Measurements from ENCODE around the gene MYNN.

Gene MYNN

DNA sequence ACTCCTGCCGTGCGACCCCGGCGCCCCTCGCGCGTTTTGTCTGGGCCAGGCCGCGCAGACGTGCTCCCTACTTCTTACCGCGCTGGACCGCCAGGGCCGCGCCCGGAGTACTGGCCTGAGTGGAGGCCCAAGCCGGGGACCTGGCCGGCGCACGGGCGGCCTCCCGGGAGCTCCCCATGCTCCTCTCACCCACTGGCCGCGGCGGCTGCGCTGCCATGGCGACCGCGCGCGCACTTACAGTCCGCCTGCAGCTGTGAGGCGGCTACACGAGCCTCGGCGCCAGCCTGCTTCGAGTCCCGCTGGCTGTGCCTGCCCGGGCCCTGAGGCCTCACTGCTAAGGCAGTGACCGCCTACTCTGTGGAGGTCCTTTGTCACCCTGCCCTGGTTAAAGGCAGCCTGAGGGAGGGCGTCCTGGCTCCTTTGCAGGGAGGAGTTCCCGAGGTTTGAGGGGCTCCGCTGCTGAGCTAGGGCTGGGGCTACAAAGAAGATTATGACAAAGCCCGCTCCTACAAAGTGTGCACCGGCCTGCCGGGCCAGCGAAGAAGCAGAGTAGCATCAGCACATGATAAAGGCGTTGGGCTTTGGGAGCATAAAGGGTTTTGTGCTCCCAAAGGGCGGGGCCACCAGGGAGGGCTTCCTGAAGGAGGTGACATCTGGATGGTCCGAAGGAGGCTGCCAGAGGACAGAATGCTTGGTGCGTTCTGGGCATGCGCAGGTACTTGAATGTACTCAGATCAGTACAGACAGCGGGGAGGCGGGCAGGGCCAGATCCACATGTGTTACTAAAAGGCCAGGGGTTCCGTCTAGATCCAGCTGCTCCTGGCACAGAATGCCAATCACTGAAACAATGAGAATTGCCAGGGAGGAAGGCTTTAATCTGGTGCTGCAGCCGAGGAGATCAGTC is 39.4 kb downstream of the MYNN start, which contains the start of the genes LRRC34 and LRRIQ4:
Gene LRRC34, minus strand, starts transcription at position 573 of the 904 bp plus-strand sequence. Its CDS starts 356 bp downstream, at position 217.
Gene LRRIQ4, plus strand, starts transcription at position 539 of the 904 bp plus-strand sequence. CDS start 9,052 bp downstream, outside the sequence.
- H3K27ac ChIP-seq (ENCODE audit: low read length, poor library complexity, severe bottlenecking), result no peak within 1 kb of the TSS
- H3K27me3 ChIP-seq (ENCODE audit: control insufficient read depth in 1 of 2, insufficient read depth in 1 of 2, low read length in 2 of 2), result no peaks in the 10 kb centered on the region
- peaks cover 7% of the 10 kb centered on the region for H3K9me3 ChIP-seq (ENCODE audit: control insufficient read depth, low read length)
- peak within 1 kb of the TSS; percentile 96 for H2BK15ac ChIP-seq (ENCODE audit: low read depth, poor library complexity, severe bottlenecking)
- peak within 1 kb of the TSS; percentile 98 for H2AFZ ChIP-seq (ENCODE audit: low read depth, low read length)
- H3K14ac ChIP-seq (ENCODE audit: low read length in 2 of 2), result peak within 1 kb of the TSS in 1 of 2 experiments; percentile 99
- peak within 1 kb of the TSS; percentile 97 to 100 for H3K18ac ChIP-seq (ENCODE audit: low read depth in 1 of 2, low read length in 2 of 2)
- 4% methylated on average over 55 of the region's 56 CpGs for WGBS
- H4K8ac ChIP-seq (ENCODE audit: low read length), result peak within 1 kb of the TSS; percentile 100
- no peak within 1 kb of the TSS for H2BK5ac ChIP-seq (ENCODE audit: low read depth, low read length, poor library complexity, severe bottlenecking)
- H2AK5ac ChIP-seq (ENCODE audit: low read length, severe bottlenecking), result no peak within 1 kb of the TSS
- peak; percentile 84 for DNase-seq
- H3K9ac ChIP-seq (ENCODE audit: low read length), result peak within 1 kb of the TSS; percentile 88
- peak within 1 kb of the TSS; percentile 50 to 71 for H2BK12ac ChIP-seq (ENCODE audit: low read length in 2 of 2)
- H4K91ac ChIP-seq (ENCODE audit: low read length), result peak within 1 kb of the TSS; percentile 99
- H3K4me3 ChIP-seq (ENCODE audit: insufficient read depth in 1 of 2, low read depth in 1 of 2, low read length in 2 of 2), result peak within 1 kb of the TSS; percentile 51 to 77
- no peaks in the 10 kb centered on the region for H3K79me1 ChIP-seq (replicated peaks; ENCODE audit: low read length, poor library complexity, severe bottlenecking)
- H3K23ac ChIP-seq (ENCODE audit: low read length in 2 of 2), result peak within 1 kb of the TSS in 1 of 2 experiments; percentile 66
- H3K4me1 ChIP-seq (ENCODE audit: control insufficient read depth, insufficient read depth, low read depth, low read length), result peaks cover 11% of the 10 kb centered on the region
- peaks cover 0 to 3% of the 10 kb centered on the region in 2 experiments for H3K36me3 ChIP-seq (ENCODE audit: control insufficient read depth in 1 of 2, insufficient read depth in 2 of 2, low read depth in 1 of 2, low read length in 2 of 2)
- no peak within 1 kb of the TSS for H2BK120ac ChIP-seq (ENCODE audit: low read depth, low read length)
- H3K4ac ChIP-seq (ENCODE audit: low read depth in 1 of 2, low read length in 2 of 2), result peak within 1 kb of the TSS; percentile 93 to 94
- peak within 1 kb of the TSS; percentile 94 for H3K4me2 ChIP-seq (ENCODE audit: low read length, poor library complexity, severe bottlenecking)

DNA sequence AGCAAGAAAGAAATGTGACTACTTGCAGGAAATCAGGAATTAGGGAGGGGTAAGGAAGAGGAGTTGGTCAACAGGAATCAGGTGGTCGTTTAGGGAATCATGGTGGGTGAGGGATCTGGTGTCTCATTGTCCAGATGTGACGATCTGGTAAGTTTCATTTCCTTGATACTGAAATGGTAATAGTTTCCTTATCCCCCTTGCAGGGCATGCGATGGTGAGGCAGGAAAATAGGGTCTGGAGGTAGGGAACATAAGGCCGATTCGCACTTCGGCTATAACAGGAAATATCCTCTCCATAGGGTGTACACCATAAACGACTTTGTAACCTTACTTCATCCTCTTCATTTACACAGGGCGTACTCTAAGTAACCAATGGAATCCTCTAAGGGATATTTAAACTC is 40.1 kb downstream of the MYNN start:
- Histone ChIP-seq H3K79me1 (replicated peaks; ENCODE audit: low read length, poor library complexity, severe bottlenecking) (no peaks in the 10 kb centered on the region), H3K4ac (ENCODE audit: low read depth in 1 of 2, low read length in 2 of 2) (no peak overlapping the region), H3K27ac (ENCODE audit: low read length, poor library complexity, severe bottlenecking) (no peak overlapping the region), H3K4me2 (ENCODE audit: low read length, poor library complexity, severe bottlenecking) (no peak overlapping the region), H4K91ac (ENCODE audit: low read length) (no peak overlapping the region), H4K8ac (ENCODE audit: low read length) (peak overlapping the region; percentile 33), H3K36me3 (ENCODE audit: control insufficient read depth in 1 of 2, insufficient read depth in 2 of 2, low read depth in 1 of 2, low read length in 2 of 2) (peaks cover 0 to 3% of the 10 kb centered on the region in 2 experiments), H2BK120ac (ENCODE audit: low read depth, low read length) (no peak overlapping the region), H3K9ac (ENCODE audit: low read length) (peak overlapping the region; percentile 88), H3K9me3 (ENCODE audit: control insufficient read depth, low read length) (peaks cover 7% of the 10 kb centered on the region), H3K18ac (ENCODE audit: low read depth in 1 of 2, low read length in 2 of 2) (no peak overlapping the region), H3K4me1 (ENCODE audit: control insufficient read depth, insufficient read depth, low read depth, low read length) (peaks cover 11% of the 10 kb centered on the region), H2AK5ac (ENCODE audit: low read length, severe bottlenecking) (no peak overlapping the region), H2BK12ac (ENCODE audit: low read length in 2 of 2) (no peak overlapping the region), H2AFZ (ENCODE audit: low read depth, low read length) (peak overlapping the region; percentile 98), H2BK15ac (ENCODE audit: low read depth, poor library complexity, severe bottlenecking) (no peak overlapping the region), H3K27me3 (ENCODE audit: control insufficient read depth in 1 of 2, insufficient read depth in 1 of 2, low read length in 2 of 2) (no peaks in the 10 kb centered on the region), H3K14ac (ENCODE audit: low read length in 2 of 2) (no peak overlapping the region), H2BK5ac (ENCODE audit: low read depth, low read length, poor library complexity, severe bottlenecking) (no peak overlapping the region), H3K4me3 (ENCODE audit: insufficient read depth in 1 of 2, low read depth in 1 of 2, low read length in 2 of 2) (peak overlapping the region in 1 of 2 experiments; percentile 77), H3K23ac (ENCODE audit: low read length in 2 of 2) (no peak overlapping the region)
- DNase-seq, result no peak
- 70% methylated on average over 7 of the region's 8 CpGs for WGBS

DNA sequence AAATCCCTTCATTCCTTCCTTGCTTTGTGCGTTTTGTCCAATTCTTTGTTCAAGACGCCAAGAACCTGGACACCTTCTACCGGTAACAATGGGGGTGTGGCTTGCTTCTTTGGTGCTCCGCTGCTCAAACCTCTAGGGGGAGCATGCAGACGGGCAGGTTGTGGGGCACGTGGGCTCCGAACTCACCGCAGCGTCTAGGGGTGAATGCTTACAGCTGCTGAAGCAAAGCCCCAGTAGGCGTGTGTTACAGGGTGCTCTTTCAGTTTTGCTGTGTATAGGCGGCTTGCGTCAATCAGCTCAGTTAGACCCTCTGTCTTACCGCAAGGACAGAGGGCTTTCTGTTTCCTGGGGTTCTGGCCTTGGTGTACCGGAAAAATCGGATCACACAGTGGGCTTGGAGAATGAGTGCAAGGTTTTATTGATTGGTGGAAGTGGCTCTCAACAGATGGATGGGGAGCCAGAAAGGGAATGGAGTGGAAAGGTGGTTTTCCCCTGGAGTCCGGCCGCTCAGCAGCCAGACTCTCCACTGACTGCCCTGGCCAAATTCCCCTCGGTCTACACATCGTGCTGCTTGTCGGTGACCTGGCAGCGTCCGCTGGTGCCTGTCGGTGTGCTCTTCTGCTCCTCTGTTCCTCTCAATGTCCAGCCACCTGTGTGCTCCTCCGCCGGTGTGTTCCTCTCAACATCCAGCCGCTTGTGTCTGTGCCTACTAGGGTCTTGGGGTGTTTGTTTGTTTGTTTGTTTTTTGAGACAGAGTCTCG is 40.7 kb downstream of the MYNN start:
- H2AK5ac ChIP-seq (ENCODE audit: low read length, severe bottlenecking), result no peak overlapping the region
- peak overlapping the region in 1 of 2 experiments; percentile 77 for H3K4me3 ChIP-seq (ENCODE audit: insufficient read depth in 1 of 2, low read depth in 1 of 2, low read length in 2 of 2)
- H3K36me3 ChIP-seq (ENCODE audit: control insufficient read depth in 1 of 2, insufficient read depth in 2 of 2, low read depth in 1 of 2, low read length in 2 of 2), result peaks cover 0 to 3% of the 10 kb centered on the region in 2 experiments
- peak overlapping the region; percentile 88 for H3K9ac ChIP-seq (ENCODE audit: low read length)
- H3K27me3 ChIP-seq (ENCODE audit: control insufficient read depth in 1 of 2, insufficient read depth in 1 of 2, low read length in 2 of 2), result no peaks in the 10 kb centered on the region
- H2BK15ac ChIP-seq (ENCODE audit: low read depth, poor library complexity, severe bottlenecking), result no peak overlapping the region
- H3K27ac ChIP-seq (ENCODE audit: low read length, poor library complexity, severe bottlenecking), result no peak overlapping the region
- DNase-seq, result no peak
- no peak overlapping the region for H2BK120ac ChIP-seq (ENCODE audit: low read depth, low read length)
- no peak overlapping the region for H3K4me2 ChIP-seq (ENCODE audit: low read length, poor library complexity, severe bottlenecking)
- peaks cover 7% of the 10 kb centered on the region for H3K9me3 ChIP-seq (ENCODE audit: control insufficient read depth, low read length)
- no peak overlapping the region for H2BK5ac ChIP-seq (ENCODE audit: low read depth, low read length, poor library complexity, severe bottlenecking)
- H2BK12ac ChIP-seq (ENCODE audit: low read length in 2 of 2), result no peak overlapping the region
- H4K8ac ChIP-seq (ENCODE audit: low read length), result peak overlapping the region; percentile 27
- no peak overlapping the region for H3K23ac ChIP-seq (ENCODE audit: low read length in 2 of 2)
- 76% methylated on average over 27 of the region's 27 CpGs for WGBS
- H3K14ac ChIP-seq (ENCODE audit: low read length in 2 of 2), result no peak overlapping the region
- peaks cover 11% of the 10 kb centered on the region for H3K4me1 ChIP-seq (ENCODE audit: control insufficient read depth, insufficient read depth, low read depth, low read length)
- no peak overlapping the region for H3K4ac ChIP-seq (ENCODE audit: low read depth in 1 of 2, low read length in 2 of 2)
- H3K79me1 ChIP-seq (replicated peaks; ENCODE audit: low read length, poor library complexity, severe bottlenecking), result no peaks in the 10 kb centered on the region
- no peak overlapping the region for H3K18ac ChIP-seq (ENCODE audit: low read depth in 1 of 2, low read length in 2 of 2)
- H2AFZ ChIP-seq (ENCODE audit: low read depth, low read length), result no peak overlapping the region
- H4K91ac ChIP-seq (ENCODE audit: low read length), result no peak overlapping the region
